Calu3 (cell line): ENCODE data around the gene MRPL18. TPM values are rescaled to one million over a fixed set of nuclear protein-coding genes. Genes with fewer than 3 reads are reported as not detected.

Experiments used
- BruUV-seq: library from RNA; stranded (reverse); fragments of 400-500 nt; replicated peaks from 2 replicates; lab custom pipeline; 2021; lab: Mats Ljungman, UMichigan
- CTCF ChIA-PET: fragments of 300-600 bp; sonication (Branson Sonifier 250); formaldehyde crosslinking; loops from one replicate; lab custom pipeline; 2022; ENCODE audit warnings: antibody characterized with exemption; lab: Charles Lee
- DNase-seq: peaks from one replicate; pipeline ENCODE4 v3.0.0; 2022
- H3K27ac Mint-ChIP-seq: one replicate; pipeline ENCODE4 v1.8.0; 2022; ENCODE audit warnings: mixed read lengths; ENCODE audit not compliant: unreplicated experiment
- H3K27me3 Mint-ChIP-seq: one replicate; pipeline ENCODE4 v1.8.0; 2022; ENCODE audit warnings: mixed read lengths; ENCODE audit not compliant: unreplicated experiment
- H3K36me3 Mint-ChIP-seq: one replicate; pipeline ENCODE4 v1.8.0; 2022; ENCODE audit warnings: mild to moderate bottlenecking, moderate library complexity, mixed read lengths; ENCODE audit not compliant: insufficient read depth, unreplicated experiment
- H3K4me1 Mint-ChIP-seq: one replicate; pipeline ENCODE4 v1.8.0; 2022; ENCODE audit warnings: mild to moderate bottlenecking, low read depth, mixed read lengths; ENCODE audit not compliant: unreplicated experiment
- H3K4me3 Mint-ChIP-seq: one replicate; pipeline ENCODE4 v1.8.0; 2022; ENCODE audit warnings: mild to moderate bottlenecking, low read depth, moderate library complexity, mixed read lengths; ENCODE audit not compliant: unreplicated experiment
- H3K9me3 Mint-ChIP-seq: one replicate; pipeline ENCODE4 v1.8.0; 2022; ENCODE audit warnings: low read depth, mixed read lengths; ENCODE audit not compliant: unreplicated experiment
- CTCF ChIP-seq: fragments of 200-600 bp; IDR thresholded peaks from one replicate; pipeline ENCODE4 v1.8.0; 2022; ENCODE audit warnings: antibody characterized with exemption; ENCODE audit not compliant: unreplicated experiment
- intact Hi-C: fragments of 100-400 bp; cut with micrococcal nuclease; formaldehyde crosslinking; loops from one replicate; pipeline ENCODE4 v1.10.0; 2022; ENCODE audit not compliant: unreplicated experiment
- total RNA-seq: library from RNA; stranded (reverse); gene quantifications from 2 replicates; pipeline ENCODE4 v1.2.3, GENCODE V29; 2022

Gene MRPL18
- total RNA-seq, 1 experiment from 2014 or later, result 86.6 TPM

- H3K27me3 Mint-ChIP-seq, result peaks cover 42% of the 10 kb centered on the region
- BruUV-seq, result no TSS peak
- DNase-seq, result no peak
- H3K36me3 Mint-ChIP-seq, result no peaks in the 10 kb centered on the region
- H3K4me3 Mint-ChIP-seq, result no peak overlapping the region
- H3K9me3 Mint-ChIP-seq, result no peaks in the 10 kb centered on the region
- intact Hi-C loops, result no loop called here
- TF ChIP-seq CTCF, result no peak
- H3K4me1 Mint-ChIP-seq, result no peaks in the 10 kb centered on the region
- CTCF ChIA-PET, result interaction anchor here (0.6 kb wide), 1 partner anchor 14 kb away, joined by 7 read pairs; no protein-coding TSS in a partner anchor
- no peak overlapping the region for H3K27ac Mint-ChIP-seq
Measured at GRCh38 chr6:159826968-159827647, 36.8 kb downstream of the MRPL18 start.

GRCh38 chr6:159828074-159828473 is 37.8 kb downstream of the MRPL18 start:
- no peak for DNase-seq
- no peak for TF ChIP-seq CTCF
- CTCF ChIA-PET, result no interaction called here
- Mint-ChIP-seq H3K9me3 (no peaks in the 10 kb centered on the region), H3K4me1 (no peaks in the 10 kb centered on the region), H3K27ac (no peak overlapping the region), H3K4me3 (no peak overlapping the region), H3K36me3 (no peaks in the 10 kb centered on the region), H3K27me3 (peaks cover 37% of the 10 kb centered on the region)
- intact Hi-C loops, result no loop called here
- no TSS peak for BruUV-seq

DNA sequence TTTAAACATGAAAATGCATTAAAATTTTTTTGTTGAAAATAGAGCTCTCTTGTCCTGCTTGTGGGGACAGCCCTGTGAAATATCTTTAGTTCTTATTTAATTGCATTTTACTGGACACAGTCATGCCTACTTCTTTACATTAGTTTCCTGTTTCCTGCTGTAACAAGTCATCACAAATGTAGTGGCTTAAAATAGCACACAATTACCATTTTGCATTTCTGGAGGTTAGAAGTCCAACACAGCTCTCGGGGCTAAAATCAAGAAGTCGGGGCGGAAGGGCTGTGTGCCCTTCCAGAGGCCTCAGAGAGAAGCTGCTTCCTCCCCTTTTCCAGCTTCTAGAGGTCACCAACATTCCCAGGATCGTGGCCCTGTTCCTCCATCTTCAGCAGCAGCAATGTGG is 39.3 kb downstream of the MRPL18 start:
- DNase-seq, result no peak
- Mint-ChIP-seq H3K9me3 (no peaks in the 10 kb centered on the region), H3K27me3 (peaks cover 30% of the 10 kb centered on the region), H3K27ac (no peak overlapping the region), H3K4me3 (no peak overlapping the region), H3K4me1 (no peaks in the 10 kb centered on the region), H3K36me3 (no peaks in the 10 kb centered on the region)
- BruUV-seq, result no TSS peak
- no peak for TF ChIP-seq CTCF
- CTCF ChIA-PET, result no interaction called here
- intact Hi-C loops, result no loop called here

GRCh38 chr6:159830501-159831372 is 40.5 kb downstream of the MRPL18 start:
- CTCF ChIA-PET, result no interaction called here
- H3K27ac Mint-ChIP-seq, result no peak overlapping the region
- DNase-seq, result no peak
- no peaks in the 10 kb centered on the region for H3K9me3 Mint-ChIP-seq
- H3K36me3 Mint-ChIP-seq, result no peaks in the 10 kb centered on the region
- no peak for TF ChIP-seq CTCF
- no TSS peak for BruUV-seq
- peaks cover 30% of the 10 kb centered on the region for H3K27me3 Mint-ChIP-seq
- H3K4me1 Mint-ChIP-seq, result no peaks in the 10 kb centered on the region
- H3K4me3 Mint-ChIP-seq, result no peak overlapping the region
- intact Hi-C loops, result no loop called here
